ENCODE results near the gene PARP15. TPM values are rescaled to one million over a fixed set of nuclear protein-coding genes. Genes with fewer than 3 reads are reported as not detected.
A peak's percentile ranks its signal among the peaks of the same experiment; 100 is the strongest.

The PARP15 gene
- total RNA-seq: 162 and 213 TPM in 2 replicates

DNA sequence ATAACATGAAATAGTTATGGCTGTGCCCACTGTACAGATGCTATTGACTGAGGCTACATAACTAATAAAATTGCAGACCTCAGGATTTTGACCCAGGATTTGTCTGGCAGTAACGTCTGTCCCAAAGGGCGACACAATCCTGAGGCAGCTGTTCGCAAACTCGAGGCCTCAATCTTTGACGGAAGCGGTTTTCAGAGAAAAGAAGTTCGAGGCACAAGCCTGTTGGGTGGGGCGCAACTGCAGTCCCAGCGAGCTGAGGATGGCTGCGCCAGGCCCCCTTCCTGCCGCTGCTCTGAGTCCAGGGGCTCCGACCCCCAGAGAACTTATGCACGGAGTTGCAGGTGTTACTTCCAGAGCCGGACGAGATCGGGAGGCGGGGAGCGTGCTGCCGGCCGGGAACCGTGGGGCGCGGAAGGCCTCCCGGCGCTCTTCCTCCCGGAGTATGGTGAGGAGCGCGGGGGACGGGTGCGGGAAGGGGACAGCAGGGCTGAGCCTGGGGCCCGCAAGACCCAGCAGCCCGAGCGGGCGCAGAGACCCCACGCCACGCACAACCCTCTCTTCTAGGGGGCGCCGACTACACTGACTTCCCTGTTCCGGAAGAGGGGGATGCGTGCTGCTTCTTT is at the start of gene PARP15:
PARP15 (plus strand) TSS at position 242 of the 623 bp plus-strand sequence; CDS start at position 260, 18 bp downstream.
- no peaks in the 10 kb centered on the region for H3K27me3 Mint-ChIP-seq
- H3K27ac Mint-ChIP-seq: peak within 1 kb of the TSS; percentile 100
- H3K4me1 Mint-ChIP-seq: peaks cover 86% of the 10 kb centered on the region
- ATAC-seq (ENCODE audit: low read depth): no peak
- peaks cover 52% of the 10 kb centered on the region for H3K36me3 Mint-ChIP-seq (ENCODE audit: low read depth)
- ChIA-PET POLR2A (interaction anchor here (0.7 to 7.5 kb wide), 17 partner anchors 10 to 1031 kb away, joined by 3 to 140 read pairs (median 11); partner anchors contain the start of genes DTX3L, KPNA1, PARP14 and PARP9), CTCF (interaction anchor here (0.9 to 1.5 kb wide), 3 partner anchors 13 to 102 kb away, joined by 4 to 5 read pairs (median 4); partner anchors contain the start of genes DTX3L and PARP9)
- peaks cover 10% of the 10 kb centered on the region for H3K9me3 Mint-ChIP-seq
- intact Hi-C loops (cut with micrococcal nuclease): loop anchor here (2.0 to 10.0 kb wide), 4 partner anchors 63 to 583 kb away; partner anchors contain the start of genes KPNA1 and WDR5B
- TF ChIP-seq, protein P1, sequence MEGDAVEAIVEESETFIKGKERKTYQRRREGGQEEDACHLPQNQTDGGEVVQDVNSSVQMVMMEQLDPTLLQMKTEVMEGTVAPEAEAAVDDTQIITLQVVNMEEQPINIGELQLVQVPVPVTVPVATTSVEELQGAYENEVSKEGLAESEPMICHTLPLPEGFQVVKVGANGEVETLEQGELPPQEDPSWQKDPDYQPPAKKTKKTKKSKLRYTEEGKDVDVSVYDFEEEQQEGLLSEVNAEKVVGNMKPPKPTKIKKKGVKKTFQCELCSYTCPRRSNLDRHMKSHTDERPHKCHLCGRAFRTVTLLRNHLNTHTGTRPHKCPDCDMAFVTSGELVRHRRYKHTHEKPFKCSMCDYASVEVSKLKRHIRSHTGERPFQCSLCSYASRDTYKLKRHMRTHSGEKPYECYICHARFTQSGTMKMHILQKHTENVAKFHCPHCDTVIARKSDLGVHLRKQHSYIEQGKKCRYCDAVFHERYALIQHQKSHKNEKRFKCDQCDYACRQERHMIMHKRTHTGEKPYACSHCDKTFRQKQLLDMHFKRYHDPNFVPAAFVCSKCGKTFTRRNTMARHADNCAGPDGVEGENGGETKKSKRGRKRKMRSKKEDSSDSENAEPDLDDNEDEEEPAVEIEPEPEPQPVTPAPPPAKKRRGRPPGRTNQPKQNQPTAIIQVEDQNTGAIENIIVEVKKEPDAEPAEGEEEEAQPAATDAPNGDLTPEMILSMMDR (IDR thresholded peaks at IDR 0.05): no peak
- peak within 1 kb of the TSS; percentile 100 for H3K4me3 Mint-ChIP-seq
- peak; percentile 54 for DNase-seq

DNA sequence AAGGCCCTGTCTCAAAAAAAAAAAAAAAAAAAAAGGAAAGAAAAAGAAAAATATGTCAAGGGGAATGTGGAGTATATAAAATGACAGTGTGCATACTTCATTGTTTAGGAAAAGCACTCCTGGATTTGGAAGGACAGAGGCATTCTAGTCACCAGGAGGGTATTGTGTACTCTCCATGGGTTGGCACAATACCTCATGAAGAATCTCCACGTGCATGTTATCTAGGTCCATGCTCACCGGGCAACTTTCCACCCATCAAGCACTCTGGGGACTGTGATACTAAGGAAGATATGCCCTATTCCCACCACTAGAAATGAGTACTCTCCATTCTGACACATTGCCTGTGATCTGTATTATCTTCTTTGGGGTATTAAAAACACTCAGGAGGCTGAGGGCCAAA is 47.3 kb upstream of the PARP15 start:
- no peak for DNase-seq
- ATAC-seq (ENCODE audit: low read depth): no peak
- TF ChIP-seq, protein P1 (IDR thresholded peaks at IDR 0.05): no peak
- H3K4me3 Mint-ChIP-seq: no peak overlapping the region
- H3K36me3 Mint-ChIP-seq (ENCODE audit: low read depth): peaks cover 65% of the 10 kb centered on the region
- POLR2A ChIA-PET: interaction anchor here (0.7 kb wide), 1 partner anchor 114 kb away, joined by 13 read pairs; no protein-coding TSS in a partner anchor
- no peaks in the 10 kb centered on the region for H3K27me3 Mint-ChIP-seq
- CTCF ChIA-PET: no interaction called here
- no peaks in the 10 kb centered on the region for H3K9me3 Mint-ChIP-seq
- H3K27ac Mint-ChIP-seq: no peak overlapping the region
- intact Hi-C loops (cut with micrococcal nuclease): loop anchor here (5.0 kb wide), 1 partner anchor 983 kb away; the partner anchor contains the start of gene POLQ
- peaks cover 3% of the 10 kb centered on the region for H3K4me1 Mint-ChIP-seq

GRCh38 chr3:122533480-122533879 is 44.0 kb upstream of the PARP15 start:
- H3K27me3 Mint-ChIP-seq: no peaks in the 10 kb centered on the region
- DNase-seq (no peak), ATAC-seq (ENCODE audit: low read depth) (no peak)
- intact Hi-C loops (cut with micrococcal nuclease): loop anchor here (5.0 kb wide), 1 partner anchor 986 kb away; the partner anchor contains the start of gene POLQ
- CTCF ChIA-PET: no interaction called here
- TF ChIP-seq, protein P1 (IDR thresholded peaks at IDR 0.05): no peak
- peaks cover 3% of the 10 kb centered on the region for H3K4me1 Mint-ChIP-seq
- no peak overlapping the region for H3K27ac Mint-ChIP-seq
- H3K9me3 Mint-ChIP-seq: no peaks in the 10 kb centered on the region
- H3K4me3 Mint-ChIP-seq: no peak overlapping the region
- POLR2A ChIA-PET: interaction anchor here (0.8 kb wide), 1 partner anchor 117 kb away, joined by 3 read pairs; the partner anchor contains the start of gene WDR5B
- peaks cover 79% of the 10 kb centered on the region for H3K36me3 Mint-ChIP-seq (ENCODE audit: low read depth)

DNA sequence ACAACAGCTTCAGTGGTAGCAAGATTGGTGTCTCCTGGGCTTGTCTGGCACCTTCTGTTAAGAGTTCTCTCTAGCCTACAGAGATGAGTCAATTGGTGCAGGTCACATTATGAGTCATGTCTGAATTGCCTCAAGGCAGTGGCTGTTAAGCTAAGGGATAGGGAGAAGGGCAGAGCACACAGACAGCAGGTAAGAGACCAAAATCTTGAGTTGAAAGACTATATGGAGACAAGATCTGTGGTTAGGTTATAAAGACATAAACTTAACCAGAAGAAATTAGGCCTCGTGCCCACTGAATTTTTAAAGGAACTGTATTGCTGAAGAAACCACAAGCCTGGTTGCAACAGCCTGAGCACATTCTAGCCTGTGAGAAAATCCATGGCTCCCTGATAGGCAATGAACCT is 43.5 kb upstream of the PARP15 start:
- H3K36me3 Mint-ChIP-seq (ENCODE audit: low read depth): peaks cover 82% of the 10 kb centered on the region
- H3K4me3 Mint-ChIP-seq: no peak overlapping the region
- TF ChIP-seq, protein P1 (IDR thresholded peaks at IDR 0.05): no peak
- ATAC-seq (ENCODE audit: low read depth) (peak; percentile 92), DNase-seq (no peak)
- POLR2A ChIA-PET: interaction anchor here (0.6 to 1.4 kb wide), 3 partner anchors 19 to 146 kb away, joined by 3 read pairs; partner anchors contain the start of genes KPNA1 and WDR5B
- no peak overlapping the region for H3K27ac Mint-ChIP-seq
- H3K4me1 Mint-ChIP-seq: peaks cover 3% of the 10 kb centered on the region
- no peaks in the 10 kb centered on the region for H3K27me3 Mint-ChIP-seq
- no peaks in the 10 kb centered on the region for H3K9me3 Mint-ChIP-seq
- intact Hi-C loops (cut with micrococcal nuclease): loop anchor here (5.0 kb wide), 1 partner anchor 987 kb away; the partner anchor contains the start of gene POLQ
- CTCF ChIA-PET: no interaction called here

GRCh38 chr3:122535964-122536631 is 41.4 kb upstream of the PARP15 start:
- POLR2A ChIA-PET: no interaction called here
- TF ChIP-seq, protein P1 (IDR thresholded peaks at IDR 0.05): no peak
- Mint-ChIP-seq H3K27me3 (no peaks in the 10 kb centered on the region), H3K4me3 (no peak overlapping the region), H3K9me3 (no peaks in the 10 kb centered on the region), H3K27ac (no peak overlapping the region), H3K36me3 (ENCODE audit: low read depth) (peaks cover 88% of the 10 kb centered on the region), H3K4me1 (peaks cover 3% of the 10 kb centered on the region)
- intact Hi-C loops (cut with micrococcal nuclease): no loop called here
- ATAC-seq (ENCODE audit: low read depth): no peak
- CTCF ChIA-PET: interaction anchor here (0.5 to 1.1 kb wide), 2 partner anchors 143 to 159 kb away, joined by 3 read pairs; no protein-coding TSS in a partner anchor
- DNase-seq: no peak
